Stimulated activated naive CD8-positive, alpha-beta T cell treated with anti-CD3 and anti-CD28 coated beads, Interleukin-15, Interleukin-2, amounts not matched to agents 100 ng/mL and 50 ng/mL, for 24 hours (primary cell): Measurements from ENCODE around the gene AQP1.

ENCODE experiments used
- H3K27ac Mint-ChIP-seq: one replicate; pipeline ENCODE4 v1.8.0; 2021; ENCODE audit warnings: mild to moderate bottlenecking, mixed read lengths
- H3K27me3 Mint-ChIP-seq: one replicate; pipeline ENCODE4 v1.8.0; 2021; ENCODE audit warnings: mixed read lengths
- H3K36me3 Mint-ChIP-seq: one replicate; pipeline ENCODE4 v1.8.0; 2021; ENCODE audit warnings: low read depth, mixed read lengths
- H3K4me1 Mint-ChIP-seq: one replicate; pipeline ENCODE4 v1.8.0; 2021; ENCODE audit warnings: low read depth, mixed read lengths
- H3K4me3 Mint-ChIP-seq: one replicate; pipeline ENCODE4 v1.8.0; 2021; ENCODE audit warnings: mild to moderate bottlenecking, mixed read lengths
- H3K9me3 Mint-ChIP-seq: one replicate; pipeline ENCODE4 v1.8.0; 2021; ENCODE audit warnings: mixed read lengths

AQP1 gene

DNA sequence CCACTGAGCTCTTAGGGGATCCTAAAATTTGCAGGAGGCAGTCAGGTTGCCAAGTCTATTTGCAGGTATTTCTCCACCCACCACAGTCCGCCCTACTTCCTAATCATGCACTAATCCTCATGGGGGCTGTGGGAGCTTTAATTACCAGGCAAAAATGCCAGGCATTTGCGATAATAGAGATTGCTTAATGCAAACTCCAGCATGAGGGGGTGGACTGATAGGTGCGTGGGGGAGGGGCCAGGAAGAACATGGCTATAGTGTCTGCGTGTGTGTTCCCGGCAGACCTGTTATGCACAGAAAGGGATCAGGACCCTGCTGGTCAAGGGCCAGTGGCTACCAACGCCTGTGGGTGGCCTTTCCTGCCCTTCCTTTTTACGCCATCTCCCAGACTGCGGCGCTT, 15.6 kb upstream of the AQP1 start:
- H3K4me1 Mint-ChIP-seq = no peaks in the 10 kb centered on the region
- H3K27me3 Mint-ChIP-seq = no peaks in the 10 kb centered on the region
- no peak overlapping the region for H3K4me3 Mint-ChIP-seq
- H3K36me3 Mint-ChIP-seq = no peaks in the 10 kb centered on the region
- H3K27ac Mint-ChIP-seq = no peak overlapping the region
- H3K9me3 Mint-ChIP-seq = no peaks in the 10 kb centered on the region

- no peak overlapping the region for H3K4me3 Mint-ChIP-seq
- no peaks in the 10 kb centered on the region for H3K36me3 Mint-ChIP-seq
- no peaks in the 10 kb centered on the region for H3K9me3 Mint-ChIP-seq
- no peak overlapping the region for H3K27ac Mint-ChIP-seq
- no peaks in the 10 kb centered on the region for H3K27me3 Mint-ChIP-seq
- no peaks in the 10 kb centered on the region for H3K4me1 Mint-ChIP-seq
Observed at GRCh38 chr7:30896783-30897637, 14.6 kb upstream of the AQP1 start.

GRCh38 chr7:30897770-30898169, 13.9 kb upstream of the AQP1 start:
- Mint-ChIP-seq H3K4me1 (no peaks in the 10 kb centered on the region), H3K27me3 (no peaks in the 10 kb centered on the region), H3K4me3 (no peak overlapping the region), H3K9me3 (no peaks in the 10 kb centered on the region), H3K36me3 (no peaks in the 10 kb centered on the region), H3K27ac (no peak overlapping the region)

DNA sequence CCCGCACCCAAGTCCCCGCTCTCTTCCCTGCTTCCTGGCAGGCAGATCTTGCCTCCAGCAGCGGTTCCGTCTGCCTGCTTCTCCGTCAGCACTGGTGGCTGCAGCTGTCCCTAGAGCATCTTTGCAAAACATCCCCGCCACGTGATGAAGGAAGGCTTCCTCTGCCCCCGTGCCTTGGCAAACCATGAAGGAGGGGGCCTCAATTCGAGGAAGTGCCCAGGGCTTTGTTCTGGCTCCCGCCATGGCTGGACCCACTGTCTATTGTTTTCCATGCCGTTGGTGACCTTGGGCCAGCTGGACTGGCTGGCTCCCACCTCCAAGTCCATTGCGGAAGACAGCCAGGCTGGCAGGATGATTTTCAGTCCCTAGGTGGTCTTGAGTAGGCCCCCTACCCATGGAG, 13.2 kb upstream of the AQP1 start:
- no peaks in the 10 kb centered on the region for H3K27me3 Mint-ChIP-seq
- no peak overlapping the region for H3K27ac Mint-ChIP-seq
- no peaks in the 10 kb centered on the region for H3K4me1 Mint-ChIP-seq
- no peak overlapping the region for H3K4me3 Mint-ChIP-seq
- no peaks in the 10 kb centered on the region for H3K36me3 Mint-ChIP-seq
- H3K9me3 Mint-ChIP-seq = no peaks in the 10 kb centered on the region

GRCh38 chr7:30899066-30899465, 12.6 kb upstream of the AQP1 start:
- Mint-ChIP-seq H3K27ac (no peak overlapping the region), H3K27me3 (no peaks in the 10 kb centered on the region), H3K4me1 (no peaks in the 10 kb centered on the region), H3K36me3 (no peaks in the 10 kb centered on the region), H3K9me3 (no peaks in the 10 kb centered on the region), H3K4me3 (no peak overlapping the region)

DNA sequence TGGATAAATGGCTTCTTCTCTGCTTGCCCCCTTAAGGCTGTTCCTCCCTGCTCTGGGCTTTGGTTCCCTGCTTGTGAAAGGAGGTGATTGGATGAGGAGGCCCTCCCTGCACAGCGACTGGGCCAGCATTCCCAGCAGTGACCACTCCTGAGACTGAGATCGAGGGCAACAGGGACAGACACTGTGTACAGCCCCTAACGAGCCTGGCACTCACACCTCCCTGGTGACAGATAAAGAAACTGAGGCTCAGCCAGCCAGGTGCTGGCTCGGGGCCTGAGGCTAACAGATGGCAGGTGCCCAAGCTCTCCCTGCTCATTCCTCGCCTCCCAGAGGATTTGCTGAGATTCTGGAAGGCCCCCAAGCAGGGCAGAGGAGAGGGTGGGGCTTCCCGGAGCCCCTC, 12.0 kb upstream of the AQP1 start:
- no peaks in the 10 kb centered on the region for H3K36me3 Mint-ChIP-seq
- H3K9me3 Mint-ChIP-seq = no peaks in the 10 kb centered on the region
- H3K4me3 Mint-ChIP-seq = no peak overlapping the region
- no peaks in the 10 kb centered on the region for H3K4me1 Mint-ChIP-seq
- H3K27me3 Mint-ChIP-seq = no peaks in the 10 kb centered on the region
- no peak overlapping the region for H3K27ac Mint-ChIP-seq

- Mint-ChIP-seq H3K4me1 (no peaks in the 10 kb centered on the region), H3K9me3 (no peaks in the 10 kb centered on the region), H3K27ac (no peak overlapping the region), H3K27me3 (no peaks in the 10 kb centered on the region), H3K36me3 (no peaks in the 10 kb centered on the region), H3K4me3 (no peak overlapping the region)
Observed at GRCh38 chr7:30900053-30900452, 11.6 kb upstream of the AQP1 start.

DNA sequence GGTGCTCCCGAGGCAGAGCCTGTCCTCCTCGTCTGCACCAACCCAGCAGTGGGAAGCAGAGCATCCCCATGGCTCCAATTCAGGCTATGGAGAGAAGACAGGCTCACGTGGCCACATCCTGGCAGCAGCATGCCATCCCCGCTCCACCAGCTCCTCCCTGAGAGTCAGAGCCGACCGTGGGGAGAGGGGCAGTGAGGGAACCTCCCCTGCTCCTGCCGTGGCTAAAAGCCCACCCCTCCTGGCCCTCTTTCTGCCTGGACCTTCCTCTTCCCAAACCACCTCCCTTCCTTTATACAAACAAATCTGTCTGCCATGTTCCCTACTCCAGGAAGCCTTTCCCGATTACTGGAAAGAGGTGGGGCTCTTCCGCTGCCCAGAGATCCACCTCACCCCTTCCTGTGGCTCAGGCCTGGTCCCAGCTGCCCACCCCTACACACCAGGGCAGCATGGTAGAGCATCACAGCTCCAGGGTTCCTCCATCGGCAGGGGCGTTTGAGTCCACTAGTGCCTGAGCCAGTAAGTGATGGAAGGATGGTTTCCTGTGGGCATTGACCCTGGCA, 10.8 kb upstream of the AQP1 start:
- H3K27ac Mint-ChIP-seq = no peak overlapping the region
- H3K36me3 Mint-ChIP-seq = no peaks in the 10 kb centered on the region
- H3K4me1 Mint-ChIP-seq = no peaks in the 10 kb centered on the region
- no peak overlapping the region for H3K4me3 Mint-ChIP-seq
- no peaks in the 10 kb centered on the region for H3K27me3 Mint-ChIP-seq
- no peaks in the 10 kb centered on the region for H3K9me3 Mint-ChIP-seq

GRCh38 chr7:30901856-30902255, 9.8 kb upstream of the AQP1 start:
- Mint-ChIP-seq H3K27ac (no peak overlapping the region), H3K4me1 (no peaks in the 10 kb centered on the region), H3K4me3 (no peak overlapping the region), H3K36me3 (no peaks in the 10 kb centered on the region), H3K27me3 (no peaks in the 10 kb centered on the region), H3K9me3 (no peaks in the 10 kb centered on the region)

- no peak overlapping the region for H3K4me3 Mint-ChIP-seq
- no peaks in the 10 kb centered on the region for H3K36me3 Mint-ChIP-seq
- no peaks in the 10 kb centered on the region for H3K4me1 Mint-ChIP-seq
Observed at GRCh38 chr7:30902466-30902865, 9.2 kb upstream of the AQP1 start.

GRCh38 chr7:30903146-30903545, 8.5 kb upstream of the AQP1 start:
- Mint-ChIP-seq H3K36me3 (no peaks in the 10 kb centered on the region), H3K4me3 (no peak overlapping the region), H3K27ac (no peak overlapping the region), H3K27me3 (no peaks in the 10 kb centered on the region), H3K9me3 (no peaks in the 10 kb centered on the region), H3K4me1 (no peaks in the 10 kb centered on the region)

More at GRCh38 chr7:30902466-30902865, 9.2 kb upstream of the AQP1 start:
- H3K27me3 Mint-ChIP-seq = no peaks in the 10 kb centered on the region
- no peak overlapping the region for H3K27ac Mint-ChIP-seq
- no peaks in the 10 kb centered on the region for H3K9me3 Mint-ChIP-seq

DNA sequence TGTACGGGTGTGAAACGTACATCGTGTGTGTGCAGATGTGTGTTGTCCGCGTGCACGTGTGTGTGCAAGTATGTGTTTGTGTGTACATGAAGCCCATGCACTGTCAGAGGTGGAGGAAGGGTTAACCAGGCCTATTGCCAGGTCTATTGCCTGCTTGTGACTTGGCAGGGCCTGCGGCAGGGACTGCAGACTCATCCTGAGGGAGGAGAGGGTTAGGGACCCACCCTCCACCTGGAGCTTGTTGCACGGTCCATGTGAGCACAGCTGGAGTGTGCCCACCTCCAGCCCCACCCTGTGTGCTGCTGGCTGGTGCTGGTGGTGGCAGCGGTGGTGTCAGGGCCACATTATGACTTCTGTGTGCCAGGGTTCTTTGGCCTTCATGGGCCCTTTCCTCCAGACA, 7.1 kb upstream of the AQP1 start:
- no peaks in the 10 kb centered on the region for H3K36me3 Mint-ChIP-seq

DNA sequence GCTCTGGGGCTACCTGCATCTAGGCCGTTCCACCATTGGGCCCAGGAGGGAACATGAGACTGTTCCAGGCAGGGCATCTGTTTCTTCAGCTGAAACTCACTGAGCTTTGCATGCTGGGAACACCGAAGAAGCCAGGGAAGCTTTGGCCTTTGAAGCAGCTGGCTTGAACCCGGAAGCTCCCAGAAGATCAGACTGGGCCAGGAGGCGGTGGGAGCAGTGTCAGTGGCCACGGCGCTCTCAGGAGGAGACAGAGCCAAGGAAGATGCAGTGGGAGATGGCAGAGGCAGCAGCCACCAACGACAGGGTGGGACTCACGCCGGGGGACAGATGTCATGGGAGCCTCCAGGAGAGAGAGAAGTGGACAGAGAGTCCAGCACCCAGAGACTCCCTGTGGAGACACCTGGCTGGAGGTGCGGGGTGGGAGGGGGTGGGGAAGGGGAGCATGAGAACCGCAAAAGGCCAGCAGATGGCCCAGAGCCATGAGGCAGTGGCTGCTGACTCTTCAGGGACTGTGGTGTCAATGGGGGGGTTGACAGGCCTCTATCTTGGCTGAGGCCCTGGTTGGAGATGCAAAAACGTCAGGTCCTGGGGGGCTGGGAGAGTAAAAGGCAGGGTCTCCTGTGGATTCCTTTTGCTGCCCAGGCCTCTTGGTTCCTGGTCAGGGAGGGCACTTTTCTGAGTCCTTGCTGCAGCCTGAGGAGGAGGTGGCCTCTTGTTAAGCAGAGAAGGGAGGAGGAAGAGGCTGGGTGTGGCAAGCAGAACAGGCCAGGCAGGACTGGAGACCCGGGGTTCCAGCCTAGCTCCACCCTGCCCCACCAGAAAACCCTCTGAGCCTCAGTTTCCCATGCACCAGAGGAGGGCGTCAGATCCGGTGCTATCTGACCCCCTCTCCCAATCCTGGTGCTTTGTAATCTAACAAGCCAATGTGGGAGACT, 6.3 kb upstream of the AQP1 start:
- no peaks in the 10 kb centered on the region for H3K9me3 Mint-ChIP-seq
- H3K27ac Mint-ChIP-seq = no peak overlapping the region
- no peaks in the 10 kb centered on the region for H3K36me3 Mint-ChIP-seq
- H3K27me3 Mint-ChIP-seq = no peaks in the 10 kb centered on the region
- H3K4me1 Mint-ChIP-seq = no peaks in the 10 kb centered on the region
- H3K4me3 Mint-ChIP-seq = no peak overlapping the region

More for the DNA sequence above, 7.1 kb upstream of the AQP1 start:
- Mint-ChIP-seq H3K27me3 (no peaks in the 10 kb centered on the region), H3K9me3 (no peaks in the 10 kb centered on the region), H3K27ac (no peak overlapping the region), H3K4me3 (no peak overlapping the region), H3K4me1 (no peaks in the 10 kb centered on the region)

- Mint-ChIP-seq H3K4me1 (no peaks in the 10 kb centered on the region), H3K36me3 (no peaks in the 10 kb centered on the region), H3K4me3 (no peak overlapping the region)
Observed at GRCh38 chr7:30906014-30906413, 5.6 kb upstream of the AQP1 start.

More at GRCh38 chr7:30906014-30906413, 5.6 kb upstream of the AQP1 start:
- no peak overlapping the region for H3K27ac Mint-ChIP-seq
- H3K9me3 Mint-ChIP-seq = no peaks in the 10 kb centered on the region
- H3K27me3 Mint-ChIP-seq = no peaks in the 10 kb centered on the region
